K562 (cell line): ENCODE data around the gene LIG3. TPM values are rescaled to one million over a fixed set of nuclear protein-coding genes. Genes with fewer than 3 reads are reported as not detected.
A peak's percentile ranks its signal among the peaks of the same experiment; 100 is the strongest.

ENCODE experiments used
- ARID3A ChIP-seq: IDR thresholded peaks from 2 replicates; pipeline ENCODE4 v1.6.1; 2012; ENCODE audit warnings: low read depth, low read length, improper control_type of control experiment, borderline replicate concordance
- ATF1 ChIP-seq, 2 experiments: fragments of 450-650 bp in 1 of 2; IDR thresholded peaks; 2 replicates each; pipeline ENCODE4 v1.6.1; 2016; ENCODE audit warnings: missing compliant biosample characterization in 1 of 2, missing genetic modification characterization in 1 of 2
- BCOR ChIP-seq: fragments of 450-650 bp; IDR thresholded peaks from 2 replicates; pipeline ENCODE4 v1.6.1; 2016
- BHLHE40 ChIP-seq: IDR thresholded peaks from 2 replicates; pipeline ENCODE4 v1.6.1; 2011; ENCODE audit warnings: low read length, improper control_type of control experiment
- CHD2 ChIP-seq: IDR thresholded peaks from 2 replicates; pipeline ENCODE4 v1.6.1; 2011; ENCODE audit warnings: low read depth, low read length
- DPF2 ChIP-seq: fragments of 450-650 bp; IDR thresholded peaks from 2 replicates; pipeline ENCODE4 v1.6.1; 2016
- FOSL1 ChIP-seq: fragments of 200-800 bp; sonication (Bioruptor generic); conservative IDR thresholded peaks from 2 replicates; pipeline ENCODE4 v1.6.1; 2016; ENCODE audit warnings: missing genetic modification characterization, missing compliant biosample characterization
- HMG20A ChIP-seq: fragments of 450-650 bp; formaldehyde crosslinking; conservative IDR thresholded peaks from 2 replicates; pipeline ENCODE4 v1.4.0; 2020; ENCODE audit warnings: mild to moderate bottlenecking, mixed read lengths
- IRF9 ChIP-seq: fragments of 450-650 bp; IDR thresholded peaks from 2 replicates; pipeline ENCODE4 v1.6.1; 2016; ENCODE audit warnings: missing biosample characterization, missing genetic modification characterization
- KDM5B ChIP-seq: fragments of 200-600 bp; sonication (generic); IDR thresholded peaks from 2 replicates; pipeline ENCODE4 v1.6.1; 2012; ENCODE audit warnings: low read depth, mild to moderate bottlenecking, moderate library complexity, low read length, control low read depth, inconsistent platforms; ENCODE audit not compliant: insufficient replicate concordance
- MCM5 ChIP-seq: fragments of 450-650 bp; IDR thresholded peaks from 2 replicates; pipeline ENCODE4 v1.6.1; 2016; ENCODE audit warnings: low read depth
- NFATC3 ChIP-seq: fragments of 450-650 bp; IDR thresholded peaks from 2 replicates; pipeline ENCODE4 v1.6.1; 2017; ENCODE audit warnings: mild to moderate bottlenecking
- NFRKB ChIP-seq: fragments of 450-650 bp; IDR thresholded peaks from 2 replicates; pipeline ENCODE4 v1.6.1; 2016; ENCODE audit warnings: low read depth
- PHF8 ChIP-seq: fragments of 200-600 bp; sonication (generic); IDR thresholded peaks from 2 replicates; pipeline ENCODE4 v1.6.1; 2012; ENCODE audit warnings: mixed run types, mild to moderate bottlenecking, inconsistent platforms, low read length, moderate library complexity, borderline replicate concordance
- RUNX1 ChIP-seq: sonication (generic); IDR thresholded peaks from 2 replicates; pipeline ENCODE4 v1.6.1; 2016; ENCODE audit warnings: antibody characterized with exemption, low read depth
- SETDB1 ChIP-seq: IDR thresholded peaks from one replicate; pipeline ENCODE4 v1.6.1; 2012; ENCODE audit warnings: low read length, control low read depth, inconsistent platforms
- TARDBP ChIP-seq: fragments of 450-650 bp; IDR thresholded peaks from 2 replicates; pipeline ENCODE4 v1.6.1; 2016
- ZNF3 ChIP-seq: fragments of 250-450 bp; sonication (Bioruptor Pico); IDR thresholded peaks from 2 replicates; pipeline ENCODE4 v1.5.0; 2021; ENCODE audit warnings: mild to moderate bottlenecking, moderate library complexity
- polyA plus RNA-seq, 8 experiments: library from polyadenylated mRNA; depleted of rRNA in 4 of 8; stranded (reverse) in 5 of 8; unstranded in 3 of 8; fragments of >200 nt; fragmentation: Nextera tagmentation in 2 of 8; fragmentation: Illumina TruSeq in 1 of 8; extraction: Ambion mirVana in 2 of 8; extraction: Trizol in 1 of 8; gene quantifications; 2 replicates each; pipeline versions ENCODE4 v1.2.1 to v1.2.3, GENCODE V29; 2011 to 2014; ENCODE audit warnings: inconsistent platforms in 1 of 8, missing spikeins in 1 of 8
- total RNA-seq, 7 experiments: library from RNA; depleted of rRNA in 6 of 7; stranded (reverse); fragments of >200 nt in 6 of 7; fragmentation: Illumina TruSeq in 2 of 7; extraction: Trizol in 2 of 7; gene quantifications; 2 replicates each; pipeline versions ENCODE4 v1.2.1 to v1.2.3, GENCODE V29; 2011 to 2021; ENCODE audit warnings: low replicate concordance in 1 of 7
- TF ChIP-seq, protein P1 (sequence below), 3 experiments: fragments of 200-800 bp in 1 of 3; fragments of 250-450 bp in 1 of 3; fragments of 450-650 bp in 1 of 3; sonication (Bioruptor Pico) in 1 of 3; sonication (Bioruptor generic) in 1 of 3; formaldehyde crosslinking in 1 of 3; IDR thresholded peaks; 2 replicates each; pipeline versions ENCODE4 v1.6.1 to v1.8.0; 2016 to 2022; ENCODE audit warnings: mild to moderate bottlenecking in 2 of 3, missing genetic modification characterization in 2 of 3, missing compliant biosample characterization in 1 of 3, moderate library complexity in 1 of 3
- TF ChIP-seq, protein P2 (sequence below), 2 experiments: fragments of 200-800 bp in 1 of 2; sonication (Bioruptor generic) in 1 of 2; sonication (generic) in 1 of 2; formaldehyde crosslinking in 1 of 2; IDR thresholded peaks in 1 of 2; conservative IDR thresholded peaks in 1 of 2; 2 replicates each; pipeline versions ENCODE4 v1.5.0 to v1.6.1; 2016 to 2020; ENCODE audit warnings: missing compliant biosample characterization in 1 of 2, missing genetic modification characterization in 1 of 2, missing genetic modification reagents in 1 of 2

LIG3 gene
- total and polyA plus RNA-seq, 9 of the 15 experiments (the other 6 are each of a cell fraction or from before 2014, with no cell fraction given), result 7.6 to 75.0 (median 43.0) TPM

DNA sequence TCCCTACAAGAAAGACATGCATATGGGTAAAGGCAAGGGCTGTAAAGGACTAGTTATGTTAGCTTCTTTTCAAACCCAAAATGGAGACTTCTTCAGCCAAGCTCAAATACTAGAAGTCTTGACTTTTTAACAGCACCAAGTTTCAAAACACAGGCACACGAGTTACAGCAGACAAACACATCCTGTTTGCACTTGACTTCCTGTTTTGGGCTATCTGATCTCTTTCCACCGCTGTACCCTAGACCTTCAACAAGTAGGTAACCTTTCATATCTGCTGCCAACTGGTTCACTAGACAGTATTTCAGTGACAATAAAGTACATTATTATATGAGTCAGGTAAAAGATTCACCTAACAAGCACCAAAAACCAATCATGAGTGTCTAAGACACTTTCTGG is 70.9 kb downstream of the LIG3 start (continued):
- TF ChIP-seq IRF9 (tag) (no peak), BCOR (no peak), ZNF3 (no peak), CHD2 (no peak), PHF8 (no peak), NFRKB (no peak), ARID3A (no peak), KDM5B (no peak), ATF1 (CRISPR knock-in tag; IDR thresholded peaks at IDR 0.05) (no peak), ATF1 (tag; IDR thresholded peaks at IDR 0.05) (no peak), BHLHE40 (peak; percentile 56; the same call in 1 of the 2 replicates), TARDBP (no peak), RUNX1 (no peak), HMG20A (CRISPR knock-in tag) (no peak), MCM5 (no peak), DPF2 (peak; percentile 71), SETDB1 (no peak), NFATC3 (no peak), FOSL1 (no peak)
- TF ChIP-seq, protein P1, sequence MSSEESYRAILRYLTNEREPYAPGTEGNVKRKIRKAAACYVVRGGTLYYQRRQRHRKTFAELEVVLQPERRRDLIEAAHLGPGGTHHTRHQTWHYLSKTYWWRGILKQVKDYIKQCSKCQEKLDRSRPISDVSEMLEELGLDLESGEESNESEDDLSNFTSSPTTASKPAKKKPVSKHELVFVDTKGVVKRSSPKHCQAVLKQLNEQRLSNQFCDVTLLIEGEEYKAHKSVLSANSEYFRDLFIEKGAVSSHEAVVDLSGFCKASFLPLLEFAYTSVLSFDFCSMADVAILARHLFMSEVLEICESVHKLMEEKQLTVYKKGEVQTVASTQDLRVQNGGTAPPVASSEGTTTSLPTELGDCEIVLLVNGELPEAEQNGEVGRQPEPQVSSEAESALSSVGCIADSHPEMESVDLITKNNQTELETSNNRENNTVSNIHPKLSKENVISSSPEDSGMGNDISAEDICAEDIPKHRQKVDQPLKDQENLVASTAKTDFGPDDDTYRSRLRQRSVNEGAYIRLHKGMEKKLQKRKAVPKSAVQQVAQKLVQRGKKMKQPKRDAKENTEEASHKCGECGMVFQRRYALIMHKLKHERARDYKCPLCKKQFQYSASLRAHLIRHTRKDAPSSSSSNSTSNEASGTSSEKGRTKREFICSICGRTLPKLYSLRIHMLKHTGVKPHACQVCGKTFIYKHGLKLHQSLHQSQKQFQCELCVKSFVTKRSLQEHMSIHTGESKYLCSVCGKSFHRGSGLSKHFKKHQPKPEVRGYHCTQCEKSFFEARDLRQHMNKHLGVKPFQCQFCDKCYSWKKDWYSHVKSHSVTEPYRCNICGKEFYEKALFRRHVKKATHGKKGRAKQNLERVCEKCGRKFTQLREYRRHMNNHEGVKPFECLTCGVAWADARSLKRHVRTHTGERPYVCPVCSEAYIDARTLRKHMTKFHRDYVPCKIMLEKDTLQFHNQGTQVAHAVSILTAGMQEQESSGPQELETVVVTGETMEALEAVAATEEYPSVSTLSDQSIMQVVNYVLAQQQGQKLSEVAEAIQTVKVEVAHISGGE (CRISPR knock-in tag; IDR thresholded peaks at IDR 0.05), result 0 out of 6 replicates have a peak, but pooled peaks of 1 of the 3 experiments have one; percentile 39
- TF ChIP-seq, protein P2, sequence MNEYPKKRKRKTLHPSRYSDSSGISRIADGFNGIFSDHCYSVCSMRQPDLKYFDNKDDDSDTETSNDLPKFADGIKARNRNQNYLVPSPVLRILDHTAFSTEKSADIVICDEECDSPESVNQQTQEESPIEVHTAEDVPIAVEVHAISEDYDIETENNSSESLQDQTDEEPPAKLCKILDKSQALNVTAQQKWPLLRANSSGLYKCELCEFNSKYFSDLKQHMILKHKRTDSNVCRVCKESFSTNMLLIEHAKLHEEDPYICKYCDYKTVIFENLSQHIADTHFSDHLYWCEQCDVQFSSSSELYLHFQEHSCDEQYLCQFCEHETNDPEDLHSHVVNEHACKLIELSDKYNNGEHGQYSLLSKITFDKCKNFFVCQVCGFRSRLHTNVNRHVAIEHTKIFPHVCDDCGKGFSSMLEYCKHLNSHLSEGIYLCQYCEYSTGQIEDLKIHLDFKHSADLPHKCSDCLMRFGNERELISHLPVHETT (CRISPR knock-in tag; conservative IDR thresholded peaks at IDR 0.05 in 1 of 2, IDR thresholded peaks at IDR 0.05 in 1 of 2), result 0 out of 4 replicates have a peak, but pooled peaks of 1 of the 2 experiments have one; percentile 33
